Heart left ventricle (tissue), 13 donors: ENCODE results near the gene GCLM.
A peak's percentile ranks its signal among the peaks of the same experiment; 100 is the strongest.

Experiments
- CTCF ChIP-seq, 12 donors: fragments of 200-600 bp; sonication (generic) in 4 of 12; IDR thresholded peaks; one replicate each; pipeline versions ENCODE4 v1.5.0 to v1.8.0; 2018 to 2022; ENCODE audit warnings: antibody characterized with exemption in 12 of 12, mild to moderate bottlenecking in 5 of 12
- POLR2A ChIP-seq, 2 donors: fragments of 450-650 bp; IDR thresholded peaks; one replicate each; pipeline ENCODE4 v1.6.1; 2017; ENCODE audit warnings: antibody characterized with exemption in 2 of 2, mild to moderate bottlenecking in 2 of 2, moderate library complexity in 2 of 2
- donor health status: ischemic (EF 13 %, LVEDD 7.1; RV severe dilation, severe dysfunction).
- donor health status: DM: no; HTN: yes; CAD: no.
- donor health status: DM: no; HTN: no; CAD: no.
- donor health status: ischemic (EF 25% LVEDD 6.9; RV normal size, moderate dysfunction).
- donor health status: ischemic (EF 25% LVEDD 5.7; RV mildly dilated, moderate dysfunction).
- donor health status: ischemic (EF 35%, LVEDD 5.7; RV mildly dilated, moderate dysfunction).
- donor health status: nonischemic (EF 11% LVEDD 7.7; RV severe dilation, severe dysfunction).
- donor health status: DM: yes; HTN: yes; CAD: no.
- donor health status: PGD.
- donor health status: ischemic (EF 29% LVEDD 5.4; RV normal size, mild dysfunction).
- donor health status: nonischemic (EF 23%, LVEDD 6.1; RV moderate dilation, normal function).

GRCh38 chr1:93846206-93846991 lies 62.8 kb downstream of the GCLM start:
- TF ChIP-seq CTCF (IDR thresholded peaks at IDR 0.05) (peak in 9 of 12 donors; percentile 17 to 59 (median 39)), POLR2A (IDR thresholded peaks at IDR 0.05) (peak in 1 of 2 donors; percentile 47)
